Activated gamma-delta T cell treated with Interleukin-2 at 50 U/mL for 16 hours (primary cell): Measurements from ENCODE around the gene ZNF324.
"Not testable (repeated sequence)": the region's sequence is repeated elsewhere in the genome, so short reads cannot be mapped to it uniquely, and the experiment has no call there.

Experiments used
- DNase-seq: peaks from one replicate; pipeline ENCODE4 v3.0.0-alpha.2; 2020

Gene ZNF324

DNA sequence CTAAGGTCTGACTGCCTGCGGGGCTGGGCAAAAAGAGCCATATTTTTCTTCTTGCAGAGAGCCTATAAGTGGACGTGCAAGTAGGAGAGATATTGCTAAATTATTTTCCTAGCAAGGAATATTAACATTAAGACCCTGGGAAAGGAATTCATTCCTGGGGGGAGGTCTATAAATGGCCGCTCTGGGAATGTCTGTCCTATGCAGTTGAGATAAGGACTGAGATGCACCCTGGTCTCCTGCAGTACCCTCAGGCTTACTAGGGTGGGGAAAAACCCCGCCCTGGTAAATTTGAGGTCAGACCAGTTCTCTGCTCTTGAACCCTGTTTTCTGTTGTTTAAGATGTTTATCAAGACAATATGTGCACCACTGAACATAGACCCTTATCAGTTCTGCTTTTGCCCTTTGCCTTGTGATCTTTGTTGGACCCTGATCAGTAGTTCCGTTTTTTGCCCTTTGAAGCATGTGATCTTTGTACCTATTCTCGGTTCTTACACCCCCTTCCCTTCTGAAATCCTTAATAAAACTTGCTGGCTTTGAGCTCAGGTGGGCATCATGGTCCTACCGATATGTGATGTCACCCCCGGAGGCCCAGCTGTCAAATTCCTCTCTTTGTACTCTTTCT is 40.8 kb downstream of the ZNF324 start:
- DNase-seq, result not testable (repeated sequence)

- DNase-seq, result no peak
Measured at GRCh38 chr19:58509731-58510083, 42.8 kb downstream of the ZNF324 start.

DNA sequence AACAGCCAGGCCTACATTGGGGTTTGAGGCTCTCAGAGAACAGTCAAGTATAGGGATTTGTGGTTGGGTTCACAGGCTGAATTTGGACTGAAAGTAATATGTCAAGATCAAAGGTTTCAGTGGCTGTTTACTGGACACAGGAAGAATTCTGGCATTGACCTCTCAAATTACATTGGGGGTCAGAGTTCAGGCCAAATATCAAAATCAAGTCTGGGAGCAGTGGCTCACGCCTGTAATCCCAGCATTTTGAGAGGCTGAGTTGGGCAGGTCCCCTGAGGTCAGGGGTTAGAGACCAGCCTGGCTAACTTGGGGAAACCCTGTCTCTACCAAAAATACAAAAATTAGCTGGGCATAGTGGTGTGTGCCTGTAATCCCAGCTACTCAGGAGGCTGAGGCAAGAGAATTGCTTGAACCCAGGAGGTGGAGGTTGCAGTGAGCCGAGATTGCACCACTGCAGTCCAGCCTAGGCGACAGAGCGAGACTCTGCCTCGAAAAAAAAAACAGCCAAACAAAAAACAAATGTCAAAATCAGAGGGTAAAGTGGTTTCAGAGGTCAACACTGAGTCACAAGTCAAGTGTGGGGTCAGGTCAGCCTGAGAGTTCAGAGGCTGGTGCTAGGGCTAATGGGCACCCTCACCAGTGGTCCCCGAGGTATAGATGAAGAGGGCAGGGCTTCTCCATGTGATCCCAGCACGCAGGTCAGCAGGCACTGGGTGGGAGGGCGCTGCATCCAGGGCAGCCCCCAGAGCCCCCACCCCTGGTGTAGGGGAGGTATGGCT is 43.4 kb downstream of the ZNF324 start:
- no peak for DNase-seq

DNA sequence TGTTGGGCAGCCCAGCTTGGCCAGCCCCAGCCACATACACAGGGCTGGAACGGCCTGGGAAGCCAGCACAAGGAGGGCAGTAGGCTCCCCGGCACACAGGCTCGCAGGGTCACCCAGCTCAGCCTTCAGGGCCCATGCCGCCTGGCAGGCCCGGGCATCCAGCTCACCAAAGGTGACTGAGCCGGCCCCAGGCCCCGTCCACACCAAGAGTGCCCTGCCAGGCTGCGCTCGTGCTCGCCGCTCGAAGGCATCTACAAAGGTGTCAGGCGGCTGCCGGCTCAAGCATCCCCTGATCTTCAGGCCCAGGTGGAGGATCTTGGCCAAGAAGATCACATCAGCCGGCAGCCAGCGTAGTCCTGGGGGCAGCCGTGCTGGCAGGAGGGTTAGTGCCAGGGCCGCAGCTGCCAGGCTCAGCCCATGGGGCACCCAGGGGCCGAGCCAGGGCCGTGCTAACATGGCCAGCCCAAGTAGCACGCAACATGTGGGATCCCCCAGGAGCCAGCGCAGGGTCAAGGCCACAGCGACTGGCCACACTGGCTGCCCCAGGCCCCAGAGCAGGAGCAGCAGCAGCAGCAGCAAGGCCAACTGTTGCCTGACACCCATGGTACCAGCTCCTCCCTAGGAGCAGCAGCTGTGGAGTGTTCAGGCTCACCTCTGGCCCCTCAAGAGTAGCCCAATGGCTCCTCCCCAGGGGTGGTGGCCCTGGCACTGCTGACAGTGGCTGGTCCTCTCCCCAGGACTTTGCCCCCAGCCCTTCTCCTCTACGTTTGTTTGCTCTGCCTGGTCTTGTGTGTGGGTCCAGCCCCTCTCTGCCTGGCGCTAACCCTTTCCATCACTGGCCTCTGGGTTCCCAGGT is 44.7 kb downstream of the ZNF324 start, which contains the start of gene SLC27A5:
Gene SLC27A5, minus strand, starts transcription at position 640 of the 856 bp plus-strand sequence. Its CDS starts 37 bp downstream, at position 603.
- no peak for DNase-seq

DNA sequence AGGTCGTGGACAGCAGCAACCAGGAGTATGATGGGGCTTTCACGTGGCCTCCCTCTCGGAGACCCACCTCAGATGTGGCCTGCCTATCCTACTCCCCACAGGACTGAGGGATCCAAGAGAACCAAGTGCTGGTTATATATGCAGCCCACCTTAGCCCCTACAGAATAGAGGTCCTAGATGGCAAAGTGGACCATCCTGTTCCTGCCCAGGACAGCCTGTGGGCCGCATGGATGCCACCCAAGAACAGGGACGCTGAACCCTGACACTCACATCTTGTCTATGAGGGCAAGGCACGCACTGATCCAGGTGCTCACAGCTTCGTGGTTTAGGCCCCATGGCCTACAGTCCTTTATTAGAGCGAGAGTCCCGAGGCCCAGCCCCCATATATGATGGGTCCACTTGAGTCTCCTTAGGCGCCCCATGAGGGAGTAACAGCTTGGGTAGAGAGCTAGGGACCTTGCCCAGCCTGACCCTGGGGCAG is 46.4 kb downstream of the ZNF324 start:
- no peak for DNase-seq

DNA sequence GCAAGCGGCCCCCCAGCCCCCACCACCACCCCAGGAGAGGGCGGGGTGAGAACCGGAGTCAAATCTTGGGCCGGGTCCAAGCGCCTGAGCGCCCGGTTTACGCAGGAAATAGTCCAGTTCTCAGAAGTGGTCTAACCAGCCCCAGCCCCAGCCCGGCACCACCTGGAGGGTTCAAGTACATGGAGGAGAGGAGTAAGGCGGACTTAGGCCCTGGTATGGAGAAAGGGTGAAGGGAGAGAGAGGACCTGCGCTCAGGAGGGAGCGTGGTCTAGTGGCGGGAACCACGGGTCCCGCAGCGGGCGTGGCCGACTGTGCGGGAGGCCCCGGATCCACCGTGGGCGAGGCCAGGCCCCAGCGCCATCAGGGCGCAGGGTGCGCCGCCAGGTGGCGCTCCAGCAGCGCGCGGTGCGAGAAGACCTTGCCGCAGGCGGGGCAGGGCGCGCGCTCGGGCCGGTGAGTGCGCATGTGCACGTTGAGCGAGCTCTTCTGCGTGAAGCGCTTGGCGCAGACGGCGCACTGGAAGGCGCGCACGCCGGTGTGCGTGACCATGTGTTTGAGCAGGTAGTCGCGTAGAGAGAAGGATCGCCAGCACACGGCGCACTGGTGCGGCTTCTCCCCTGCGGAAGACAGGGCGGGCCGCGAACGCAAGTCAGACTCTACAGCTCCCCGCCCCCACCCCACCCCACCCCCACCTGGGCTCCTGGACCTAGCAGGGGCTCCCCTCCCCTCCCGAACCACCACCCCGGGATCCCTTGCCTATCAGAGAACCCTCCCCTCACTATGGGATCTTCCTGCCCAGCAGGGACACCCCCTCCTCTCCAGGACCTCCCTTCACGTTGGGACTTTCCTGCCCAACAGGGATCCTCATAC is 47.0 kb downstream of the ZNF324 start:
- peak; percentile 91 for DNase-seq

GRCh38 chr19:58514564-58515022 is 47.7 kb downstream of the ZNF324 start:
- DNase-seq, result no peak

DNA sequence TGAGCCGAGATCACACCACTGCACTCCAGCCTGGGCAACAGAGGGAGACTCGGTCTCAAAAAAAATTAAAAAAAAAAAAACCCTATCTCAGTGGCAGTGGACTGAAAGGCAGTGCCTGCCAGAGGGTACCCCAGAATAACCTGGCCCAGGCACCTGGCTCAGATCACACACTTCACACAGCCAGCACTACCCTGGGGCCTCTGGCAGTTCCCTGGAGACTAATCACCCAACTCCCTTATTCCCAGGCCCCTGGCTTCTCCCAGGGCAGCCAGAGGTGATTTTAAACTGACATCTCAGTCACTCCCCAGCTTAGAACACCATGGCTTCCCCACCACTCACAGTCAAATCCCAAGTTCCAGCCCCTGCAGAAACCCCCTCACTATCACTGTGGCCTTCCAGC is 48.4 kb downstream of the ZNF324 start:
- DNase-seq, result no peak

- no peak for DNase-seq
Measured at GRCh38 chr19:58516246-58516836, 49.5 kb downstream of the ZNF324 start.

- no peak for DNase-seq
Measured at GRCh38 chr19:58516964-58517833, 50.3 kb downstream of the ZNF324 start.

GRCh38 chr19:58518256-58519086 is 51.6 kb downstream of the ZNF324 start:
- DNase-seq, result no peak

DNA sequence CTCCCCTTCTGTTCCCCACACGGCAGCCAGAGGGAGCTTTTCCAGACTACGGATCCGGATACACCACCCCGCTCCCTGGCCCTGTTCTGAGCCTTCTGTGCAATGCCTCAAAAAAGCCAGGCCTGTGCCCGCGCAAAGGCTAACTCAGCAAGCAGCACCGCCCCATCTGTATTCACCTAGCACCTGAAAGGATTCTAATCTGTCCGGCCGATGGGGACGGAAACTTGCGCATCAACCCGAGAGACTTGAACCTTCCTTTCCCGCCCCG is 52.1 kb downstream of the ZNF324 start:
- DNase-seq, result peak; percentile 44

- DNase-seq, result peak; percentile 83
Measured at GRCh38 chr19:58519355-58520256, 52.7 kb downstream of the ZNF324 start, which contains the start of gene ZBTB45. ZBTB45 (minus strand) TSS chr19:58519810; CDS start chr19:58517673, 2,137 bp downstream.

DNA sequence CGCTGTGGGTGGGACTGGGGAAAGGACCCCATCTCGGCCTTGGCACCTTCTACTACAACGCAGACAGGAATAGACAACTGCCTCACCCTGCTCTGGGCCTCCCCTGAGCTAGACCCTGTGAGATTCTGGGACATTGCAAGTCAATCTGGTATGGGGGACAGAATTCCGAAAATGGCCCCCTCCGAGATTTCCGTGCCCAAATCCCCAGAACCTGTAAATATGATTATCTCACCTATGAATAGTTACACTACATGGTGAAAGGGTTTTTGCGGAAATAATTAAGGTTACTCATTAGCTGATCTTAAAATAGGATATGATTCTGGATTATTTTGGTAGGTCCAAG is 53.3 kb downstream of the ZNF324 start:
- DNase-seq, result no peak

DNA sequence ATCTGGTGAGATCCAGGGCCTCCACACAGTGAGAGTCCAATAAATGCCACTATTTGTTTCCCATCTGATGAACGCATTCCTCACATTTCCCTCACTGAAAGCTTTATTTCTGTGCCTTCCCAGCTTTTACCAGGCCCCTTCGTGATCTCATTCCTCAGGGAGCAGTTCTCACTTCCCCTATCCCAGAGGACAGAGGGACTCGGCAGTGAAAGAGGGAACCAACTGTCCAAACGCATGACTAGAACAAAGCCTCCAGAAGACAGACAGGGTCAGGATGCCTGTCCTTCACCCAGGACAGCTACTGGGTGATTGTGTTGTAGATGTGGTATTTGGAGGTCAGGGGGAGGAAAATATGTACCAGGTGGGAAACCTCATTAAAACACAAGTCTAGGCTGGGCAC is 54.8 kb downstream of the ZNF324 start:
- DNase-seq, result no peak

- no peak for DNase-seq
Measured at GRCh38 chr19:58522709-58523108, 55.8 kb downstream of the ZNF324 start.
